Kidney (tissue), 14 donors: ENCODE data around the gene SRCIN1. TPM values are rescaled to one million over a fixed set of nuclear protein-coding genes. Genes with fewer than 3 reads are reported as not detected.

Experiments used
- DNase-seq, 5 donors: peaks; one replicate each; pipeline ENCODE4 v3.0.0-alpha.2; 2013 to 2020
- FAIRE-seq: peaks from 2 replicates; lab custom pipeline; 2012; peaks lifted over from hg19 to GRCh38; lab: Jason Lieb, UNC
- H3K27ac ChIP-seq, 2 donors: one replicate each; pipeline ENCODE4 v1.7.0; 2013; ENCODE audit warnings: low read depth in 2 of 2, low read length in 2 of 2, inconsistent platforms in 1 of 2
- H3K27me3 ChIP-seq: one replicate; pipeline ENCODE4 v1.7.1; 2013; ENCODE audit warnings: low read length, inconsistent platforms; ENCODE audit not compliant: control insufficient read depth, insufficient read depth
- H3K36me3 ChIP-seq, 3 donors: one replicate each; pipeline versions ENCODE4 v1.7.0 to v1.7.1; 2013; ENCODE audit warnings: low read length in 3 of 3, control low read depth in 1 of 3, inconsistent platforms in 1 of 3; ENCODE audit not compliant: insufficient read depth in 3 of 3, control insufficient read depth in 2 of 3
- H3K4me1 ChIP-seq, 3 donors: one replicate each; pipeline versions ENCODE4 v1.7.0 to v1.7.1; 2013; ENCODE audit warnings: low read length in 3 of 3, inconsistent platforms in 1 of 3, low read depth in 1 of 3; ENCODE audit not compliant: control insufficient read depth in 2 of 3, insufficient read depth in 2 of 3
- H3K4me3 ChIP-seq, 3 donors: one replicate each; pipeline versions ENCODE4 v1.7.0 to v1.8.1; 2013; ENCODE audit warnings: low read length in 3 of 3, control low read depth in 1 of 3, inconsistent platforms in 1 of 3
- H3K9ac ChIP-seq, 3 donors: one replicate each; pipeline versions ENCODE4 v1.7.0 to v1.7.1; 2013; ENCODE audit warnings: low read length in 3 of 3, control low read depth in 1 of 3, inconsistent platforms in 1 of 3
- H3K9me3 ChIP-seq, 3 donors: one replicate each; pipeline versions ENCODE4 v1.7.0 to v1.7.1; 2013; ENCODE audit warnings: low read length in 3 of 3, control low read depth in 1 of 3, inconsistent platforms in 1 of 3; ENCODE audit not compliant: control insufficient read depth in 2 of 3, insufficient read depth in 1 of 3
- CTCF ChIP-seq: IDR thresholded peaks from 3 replicates; pipeline ENCODE4 v1.5.1; 2012; ENCODE audit warnings: mild to moderate bottlenecking, moderate library complexity, borderline replicate concordance; ENCODE audit not compliant: insufficient read depth; ENCODE audit errors: extremely low read depth
- intact Hi-C: fragments of 100-400 bp; cut with DNase I; formaldehyde crosslinking; loops from one replicate; pipeline ENCODE4 v1.11.1; 2022
- polyA plus RNA-seq: library from polyadenylated mRNA; stranded (reverse); fragments of 350-450 nt; fragmentation: Illumina TruSeq; extraction: RNeasy Lipid Tissue Mini Kit (QIAGEN cat#74804); gene quantifications from one replicate; pipeline ENCODE4 v1.2.3, GENCODE V29; 2014; ENCODE audit warnings: low read depth, low replicate concordance; ENCODE audit not compliant: insufficient read depth
- total RNA-seq: library from RNA; stranded (reverse); fragmentation: NEBNext Ultra II Directional; extraction: Animal tissue kit (Norgen Biotek cat#: 25700); gene quantifications from one replicate; pipeline ENCODE4 v1.2.1, GENCODE V29; 2021
- donor health status: control.
- donor health status: control.
- donor health status: control.
- donor health status: control.
- donor health status: control.
- donor health status: DM: yes; HTN: yes; CAD: no.
- donor health status: Normal renal cell carcinoma (clear cell type).

Gene SRCIN1
- total and polyA plus RNA-seq, 2 donors from 2014 or later: 0.34 to 6.1 TPM

GRCh38 chr17:38557836-38558727, 47.7 kb downstream of the SRCIN1 start:
- FAIRE-seq (no peak), DNase-seq (peak; percentile 90 to 97 (median 92))
- peak overlapping the region in 1 of 2 donors; percentile 13 for H3K27ac ChIP-seq
- intact Hi-C loops: no loop called here
- H3K27me3 ChIP-seq: peaks cover 18% of the 10 kb centered on the region
- H3K36me3 ChIP-seq: no peaks in the 10 kb centered on the region
- H3K4me3 ChIP-seq: peak overlapping the region in 2 of 3 donors; percentile 35 to 53
- no peaks in the 10 kb centered on the region for H3K9me3 ChIP-seq
- TF ChIP-seq CTCF: peak; percentile 98
- H3K4me1 ChIP-seq: peaks cover 0 to 23% (median 0%) of the 10 kb centered on the region in 3 donors
- H3K9ac ChIP-seq: peak overlapping the region in 1 of 3 donors; percentile 56

GRCh38 chr17:38557396-38557795, 48.4 kb downstream of the SRCIN1 start:
- Histone ChIP-seq H3K4me1 (peaks cover 0 to 23% (median 0%) of the 10 kb centered on the region in 3 donors), H3K4me3 (peak overlapping the region in 2 of 3 donors; percentile 5 to 53), H3K27me3 (peaks cover 14% of the 10 kb centered on the region), H3K9me3 (no peaks in the 10 kb centered on the region), H3K9ac (peak overlapping the region in 1 of 3 donors; percentile 56), H3K36me3 (no peaks in the 10 kb centered on the region), H3K27ac (peak overlapping the region in 1 of 2 donors; percentile 13)
- FAIRE-seq (no peak), DNase-seq (no peak)
- intact Hi-C loops: no loop called here
- no peak for TF ChIP-seq CTCF

- Histone ChIP-seq H3K27me3 (peaks cover 11% of the 10 kb centered on the region), H3K9me3 (no peaks in the 10 kb centered on the region), H3K9ac (no peak overlapping the region), H3K27ac (no peak overlapping the region), H3K4me3 (no peak overlapping the region), H3K36me3 (no peaks in the 10 kb centered on the region), H3K4me1 (peaks cover 0 to 23% (median 0%) of the 10 kb centered on the region in 3 donors)
- intact Hi-C loops: no loop called here
- no peak for DNase-seq
- FAIRE-seq: no peak
- TF ChIP-seq CTCF: no peak
These were observed 49.5 kb downstream of the SRCIN1 start for GRCh38 chr17:38556239-38556638.
